Epithelial cell of esophagus (primary cell): Measurements from ENCODE around the gene LRRC71.

Experiments used
- DNase-seq: peaks from one replicate; pipeline ENCODE4 v3.0.0; 2010; ENCODE audit warnings: low read depth
- H3K4me3 ChIP-seq: 2 replicates; pipeline ENCODE4 v1.5.1; 2011; ENCODE audit warnings: mild to moderate bottlenecking, low read length, control low read depth
- CTCF ChIP-seq: IDR thresholded peaks from 2 replicates; pipeline ENCODE4 v1.5.1; 2011; ENCODE audit warnings: low read depth, mild to moderate bottlenecking, low read length, control low read depth, inconsistent platforms; ENCODE audit not compliant: insufficient read depth; ENCODE audit errors: missing control alignments

LRRC71 gene

GRCh38 chr1:156912310-156912709 lies 8.1 kb upstream of the LRRC71 start:
- TF ChIP-seq CTCF = no peak
- no peak for DNase-seq
- H3K4me3 ChIP-seq = no peak overlapping the region

GRCh38 chr1:156912861-156913808 lies 7.3 kb upstream of the LRRC71 start:
- no peak for TF ChIP-seq CTCF
- H3K4me3 ChIP-seq = no peak overlapping the region
- DNase-seq = no peak

GRCh38 chr1:156913809-156914387 lies 6.5 kb upstream of the LRRC71 start:
- DNase-seq = no peak
- H3K4me3 ChIP-seq = no peak overlapping the region
- TF ChIP-seq CTCF = no peak

- no peak for DNase-seq
- TF ChIP-seq CTCF = no peak
- H3K4me3 ChIP-seq = no peak overlapping the region
Measured at GRCh38 chr1:156914440-156914856, 6.0 kb upstream of the LRRC71 start.

GRCh38 chr1:156921053-156921529 lies 659 bp downstream of the LRRC71 start:
- TF ChIP-seq CTCF = no peak
- no peak for DNase-seq
- H3K4me3 ChIP-seq = no peak overlapping the region

GRCh38 chr1:156922986-156923669 lies 2.7 kb downstream of the LRRC71 start:
- TF ChIP-seq CTCF = no peak
- DNase-seq = no peak
- H3K4me3 ChIP-seq = no peak overlapping the region
